Vagina (tissue), 2 donors: ENCODE results near the gene BCL2L13.

Experiments
- POLR2A ChIP-seq, 2 donors: fragments of 450-650 bp; IDR thresholded peaks; one replicate each; pipeline ENCODE4 v1.6.1; 2017; ENCODE audit warnings: antibody characterized with exemption in 2 of 2, mild to moderate bottlenecking in 2 of 2, moderate library complexity in 2 of 2
- POLR2AphosphoS5 ChIP-seq, 2 donors: sonication (generic); formaldehyde crosslinking; IDR thresholded peaks; one replicate each; pipeline ENCODE4 v1.9.0; 2017; ENCODE audit warnings: antibody characterized with exemption in 2 of 2, mild to moderate bottlenecking in 2 of 2, low read depth in 1 of 2; ENCODE audit not compliant: insufficient read depth in 1 of 2
- TF ChIP-seq, protein P1 (sequence below), 3 experiments: fragments of 450-650 bp in 2 of 3; fragments of 200-600 bp in 1 of 3; sonication (generic) in 1 of 3; IDR thresholded peaks; one replicate each; pipeline ENCODE4 v1.5.1; 2017 to 2019; ENCODE audit warnings: antibody characterized with exemption in 3 of 3, mild to moderate bottlenecking in 2 of 3, moderate library complexity in 2 of 3

DNA sequence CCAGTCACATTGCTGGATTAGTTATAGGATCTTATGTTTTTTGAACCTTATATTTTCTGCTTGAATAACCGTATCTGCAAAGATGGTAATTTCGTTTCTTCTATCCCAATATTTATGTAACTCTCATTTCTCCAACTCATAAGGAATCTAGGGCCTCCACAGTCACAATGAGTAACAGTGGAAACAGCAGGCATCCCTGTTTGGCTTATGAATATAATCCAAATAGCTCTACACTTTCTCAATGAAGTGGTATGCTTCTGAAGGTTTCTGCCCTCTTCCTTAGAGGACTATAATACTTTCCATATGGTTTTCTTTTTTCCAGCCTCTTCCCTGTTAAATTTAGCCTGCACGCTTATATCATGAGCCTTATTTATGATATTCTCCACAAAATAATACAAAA, 26.5 kb upstream of the BCL2L13 start:
- TF ChIP-seq POLR2A (IDR thresholded peaks at IDR 0.05) (no peak), POLR2AphosphoS5 (IDR thresholded peaks at IDR 0.05; ENCODE audit: insufficient read depth in 1 of 2, low read depth in 1 of 2) (no peak)
- TF ChIP-seq, protein P1, sequence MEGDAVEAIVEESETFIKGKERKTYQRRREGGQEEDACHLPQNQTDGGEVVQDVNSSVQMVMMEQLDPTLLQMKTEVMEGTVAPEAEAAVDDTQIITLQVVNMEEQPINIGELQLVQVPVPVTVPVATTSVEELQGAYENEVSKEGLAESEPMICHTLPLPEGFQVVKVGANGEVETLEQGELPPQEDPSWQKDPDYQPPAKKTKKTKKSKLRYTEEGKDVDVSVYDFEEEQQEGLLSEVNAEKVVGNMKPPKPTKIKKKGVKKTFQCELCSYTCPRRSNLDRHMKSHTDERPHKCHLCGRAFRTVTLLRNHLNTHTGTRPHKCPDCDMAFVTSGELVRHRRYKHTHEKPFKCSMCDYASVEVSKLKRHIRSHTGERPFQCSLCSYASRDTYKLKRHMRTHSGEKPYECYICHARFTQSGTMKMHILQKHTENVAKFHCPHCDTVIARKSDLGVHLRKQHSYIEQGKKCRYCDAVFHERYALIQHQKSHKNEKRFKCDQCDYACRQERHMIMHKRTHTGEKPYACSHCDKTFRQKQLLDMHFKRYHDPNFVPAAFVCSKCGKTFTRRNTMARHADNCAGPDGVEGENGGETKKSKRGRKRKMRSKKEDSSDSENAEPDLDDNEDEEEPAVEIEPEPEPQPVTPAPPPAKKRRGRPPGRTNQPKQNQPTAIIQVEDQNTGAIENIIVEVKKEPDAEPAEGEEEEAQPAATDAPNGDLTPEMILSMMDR (IDR thresholded peaks at IDR 0.05) = no peak
